NCI-H526 (cell line): ENCODE data around the gene SUPT3H.
"Not testable (repeated sequence)": the region's sequence is repeated elsewhere in the genome, so short reads cannot be mapped to it uniquely, and the experiment has no call there.

ENCODE experiments used
- DNase-seq, 2 experiments: peaks; one replicate each; lab custom pipeline; 2025; lab: John Stamatoyannopoulos, UW

The SUPT3H gene

GRCh38 chr6:44896701-44897100 lies 481.0 kb downstream of the SUPT3H start:
- peak in 1 of 2 experiments; percentile 23 for DNase-seq

- DNase-seq, result no peak
These were observed 485.2 kb downstream of the SUPT3H start for GRCh38 chr6:44892579-44892978.

- DNase-seq, result not testable (repeated sequence)
These were observed 498.7 kb downstream of the SUPT3H start for GRCh38 chr6:44879071-44879470.

- DNase-seq, result not testable (repeated sequence)
These were observed 501.1 kb downstream of the SUPT3H start for GRCh38 chr6:44876638-44877037.

GRCh38 chr6:44869321-44869897 lies 508.3 kb downstream of the SUPT3H start:
- DNase-seq, result no peak

GRCh38 chr6:44868910-44869309 lies 508.8 kb downstream of the SUPT3H start:
- no peak for DNase-seq

GRCh38 chr6:44868335-44868668 lies 509.4 kb downstream of the SUPT3H start:
- no peak for DNase-seq

GRCh38 chr6:44867571-44868334 lies 510.0 kb downstream of the SUPT3H start:
- DNase-seq, result no peak

GRCh38 chr6:44865184-44865583 lies 512.5 kb downstream of the SUPT3H start:
- not testable (repeated sequence) for DNase-seq

GRCh38 chr6:44859901-44860410 lies 517.8 kb downstream of the SUPT3H start:
- DNase-seq, result no peak

GRCh38 chr6:44858998-44859397 lies 518.7 kb downstream of the SUPT3H start:
- peak; percentile 37 to 38 for DNase-seq

GRCh38 chr6:44856479-44856878 lies 521.3 kb downstream of the SUPT3H start:
- no peak for DNase-seq

- peak in 1 of 2 experiments; percentile 20 for DNase-seq
These were observed 521.9 kb downstream of the SUPT3H start for GRCh38 chr6:44855562-44856411.

- peak; percentile 71 to 78 for DNase-seq
These were observed 522.9 kb downstream of the SUPT3H start for GRCh38 chr6:44854712-44855443.

GRCh38 chr6:44851176-44851575 lies 526.6 kb downstream of the SUPT3H start:
- DNase-seq, result no peak

- DNase-seq, result no peak
These were observed 527.4 kb downstream of the SUPT3H start for GRCh38 chr6:44850312-44850711.

GRCh38 chr6:44849806-44850205 lies 527.9 kb downstream of the SUPT3H start:
- DNase-seq, result no peak

- no peak for DNase-seq
These were observed 534.0 kb downstream of the SUPT3H start for GRCh38 chr6:44843734-44844133.

GRCh38 chr6:44842616-44843015 lies 535.1 kb downstream of the SUPT3H start:
- no peak for DNase-seq

GRCh38 chr6:44841829-44842228 lies 535.9 kb downstream of the SUPT3H start:
- no peak for DNase-seq

- no peak for DNase-seq
These were observed 540.0 kb downstream of the SUPT3H start for GRCh38 chr6:44837741-44838140.

- no peak for DNase-seq
These were observed 540.5 kb downstream of the SUPT3H start for GRCh38 chr6:44837255-44837654.
